Activated CD4-positive, alpha-beta T cell treated with anti-CD3 and anti-CD28 coated beads, Interleukin-2, amount 10 ng/mL, durations not matched to agents 24 days and 14 days (primary cell): ENCODE measurements around the gene TRDN. TPM values are rescaled to one million over a fixed set of nuclear protein-coding genes. Genes with fewer than 3 reads are reported as not detected.
"Not testable (repeated sequence)": the region's sequence is repeated elsewhere in the genome, so short reads cannot be mapped to it uniquely, and the experiment has no call there.

Experiments used
- DNase-seq: peaks from one replicate; pipeline ENCODE4 v3.0.0; 2022
- H3K27ac Mint-ChIP-seq: one replicate; pipeline ENCODE4 v1.8.0; 2022; ENCODE audit warnings: mild to moderate bottlenecking, mixed read lengths
- H3K27me3 Mint-ChIP-seq: one replicate; pipeline ENCODE4 v1.8.0; 2022; ENCODE audit warnings: mixed read lengths
- H3K36me3 Mint-ChIP-seq: one replicate; pipeline ENCODE4 v1.8.0; 2022; ENCODE audit warnings: low read depth, mild to moderate bottlenecking, mixed read lengths
- H3K4me1 Mint-ChIP-seq: one replicate; pipeline ENCODE4 v1.8.0; 2021; ENCODE audit warnings: mixed read lengths
- H3K4me3 Mint-ChIP-seq: one replicate; pipeline ENCODE4 v1.8.0; 2022; ENCODE audit warnings: mild to moderate bottlenecking, moderate library complexity, mixed read lengths
- H3K9me3 Mint-ChIP-seq: one replicate; pipeline ENCODE4 v1.8.0; 2021; ENCODE audit warnings: mixed read lengths
- intact Hi-C: fragments of 100-400 bp; cut with micrococcal nuclease; formaldehyde crosslinking; loops from one replicate; pipeline ENCODE4 v1.15.1; 2023
- total RNA-seq: library from RNA; stranded (reverse); gene quantifications from 2 replicates; pipeline ENCODE4 v1.2.3, GENCODE V29; 2022

Gene TRDN
- total RNA-seq, 1 donor from 2014 or later = not detected

GRCh38 chr6:123276546-123276980 is 360.2 kb downstream of the TRDN start:
- Mint-ChIP-seq H3K4me1 (no peaks in the 10 kb centered on the region), H3K9me3 (no peaks in the 10 kb centered on the region), H3K27ac (no peak overlapping the region), H3K27me3 (no peaks in the 10 kb centered on the region), H3K4me3 (no peak overlapping the region), H3K36me3 (no peaks in the 10 kb centered on the region)
- intact Hi-C loops = no loop called here
- DNase-seq = no peak

DNA sequence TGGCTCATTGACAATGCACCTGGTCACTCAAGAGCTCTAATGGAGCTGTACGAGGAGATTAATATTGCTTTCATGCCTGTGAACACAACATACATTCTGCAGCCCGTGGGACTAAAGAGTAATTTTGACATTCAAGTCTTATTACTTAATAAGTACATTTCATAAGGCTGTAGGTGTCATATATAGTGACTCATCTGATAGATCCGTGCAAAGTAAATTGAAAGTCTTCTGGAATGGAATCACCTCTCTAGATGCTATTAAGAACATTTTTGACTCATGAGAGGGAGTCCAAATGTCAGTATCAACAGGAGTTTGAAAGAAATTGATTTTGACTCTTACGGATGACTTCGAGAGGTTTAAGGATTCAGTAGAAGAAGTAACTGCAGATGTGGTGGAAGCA is 372.8 kb downstream of the TRDN start:
- no peaks in the 10 kb centered on the region for H3K36me3 Mint-ChIP-seq
- H3K27ac Mint-ChIP-seq = no peak overlapping the region
- no peaks in the 10 kb centered on the region for H3K4me1 Mint-ChIP-seq
- H3K27me3 Mint-ChIP-seq = no peaks in the 10 kb centered on the region
- no peak overlapping the region for H3K4me3 Mint-ChIP-seq
- intact Hi-C loops = no loop called here
- no peaks in the 10 kb centered on the region for H3K9me3 Mint-ChIP-seq
- no peak for DNase-seq

DNA sequence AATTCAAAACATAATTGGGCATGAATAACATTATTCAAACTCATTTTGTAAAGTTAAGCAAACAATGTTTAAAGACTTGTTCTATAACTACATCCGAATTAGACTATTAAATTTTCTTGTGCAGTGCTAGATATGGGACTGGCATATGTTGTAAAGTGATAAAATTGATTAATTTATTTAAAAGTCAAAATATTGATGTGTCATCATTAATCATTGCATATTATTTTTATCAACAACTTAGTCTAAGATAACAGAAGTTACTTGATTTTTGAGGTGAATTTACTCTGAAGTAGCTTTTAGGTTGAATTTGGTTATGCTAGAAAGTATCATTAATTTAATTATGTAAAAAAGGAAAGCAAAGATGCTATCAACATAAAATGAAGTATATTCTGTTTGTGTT is 396.1 kb downstream of the TRDN start:
- Mint-ChIP-seq H3K4me3 (no peak overlapping the region), H3K27me3 (no peaks in the 10 kb centered on the region), H3K27ac (no peak overlapping the region), H3K9me3 (peaks cover 7% of the 10 kb centered on the region), H3K36me3 (no peaks in the 10 kb centered on the region), H3K4me1 (no peaks in the 10 kb centered on the region)
- DNase-seq = no peak
- intact Hi-C loops = no loop called here

GRCh38 chr6:123233336-123233735 is 403.4 kb downstream of the TRDN start:
- DNase-seq = no peak
- Mint-ChIP-seq H3K27ac (no peak overlapping the region), H3K9me3 (no peaks in the 10 kb centered on the region), H3K4me3 (no peak overlapping the region), H3K4me1 (no peaks in the 10 kb centered on the region), H3K27me3 (no peaks in the 10 kb centered on the region), H3K36me3 (no peaks in the 10 kb centered on the region)
- intact Hi-C loops = no loop called here

DNA sequence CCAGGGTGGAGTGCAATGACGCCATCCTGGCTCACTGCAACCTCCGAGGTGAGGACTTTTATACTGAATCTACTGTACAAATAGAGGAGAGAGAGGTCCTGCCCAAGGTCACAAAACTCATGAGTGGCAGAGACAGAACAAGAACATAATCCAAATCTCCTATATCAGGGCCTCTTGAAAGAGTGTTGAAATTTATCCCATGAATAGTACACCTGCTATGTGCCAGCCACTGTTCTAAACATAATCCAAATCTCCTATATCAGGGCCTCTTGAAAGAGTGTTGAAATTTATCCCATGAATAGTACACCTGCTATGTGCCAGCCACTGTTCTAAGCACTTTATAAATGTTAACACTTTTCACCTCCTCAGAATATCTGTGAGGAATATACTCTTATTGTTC is 409.0 kb downstream of the TRDN start:
- H3K4me1 Mint-ChIP-seq, H3K9me3 Mint-ChIP-seq, H3K27ac Mint-ChIP-seq, intact Hi-C loops, H3K4me3 Mint-ChIP-seq, H3K27me3 Mint-ChIP-seq, DNase-seq, H3K36me3 Mint-ChIP-seq: not testable (repeated sequence)

DNA sequence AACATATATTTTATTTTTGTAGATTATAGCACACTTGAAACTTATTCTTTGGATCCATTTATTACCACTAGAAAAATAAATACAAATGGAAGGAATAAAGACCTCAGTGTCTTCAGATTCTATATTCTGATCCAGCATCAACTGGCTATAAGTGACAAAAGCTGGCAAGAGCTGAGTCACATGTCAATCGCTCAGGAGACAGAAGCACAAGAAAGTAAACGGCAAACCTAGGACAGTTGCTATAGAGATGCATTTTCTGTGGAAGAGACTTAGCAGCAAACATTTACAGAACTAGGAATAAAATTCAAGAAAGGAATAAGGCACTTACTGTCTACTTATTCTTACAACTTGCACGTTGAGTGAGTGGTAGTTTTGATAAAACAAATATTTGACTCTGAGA is 410.4 kb downstream of the TRDN start:
- DNase-seq = no peak
- Mint-ChIP-seq H3K9me3 (no peaks in the 10 kb centered on the region), H3K36me3 (no peaks in the 10 kb centered on the region), H3K27me3 (no peaks in the 10 kb centered on the region), H3K4me3 (no peak overlapping the region), H3K27ac (no peak overlapping the region), H3K4me1 (no peaks in the 10 kb centered on the region)
- intact Hi-C loops = no loop called here

- H3K27me3 Mint-ChIP-seq = no peaks in the 10 kb centered on the region
- no peak overlapping the region for H3K4me3 Mint-ChIP-seq
- intact Hi-C loops = no loop called here
- H3K9me3 Mint-ChIP-seq = no peaks in the 10 kb centered on the region
- H3K27ac Mint-ChIP-seq = no peak overlapping the region
- DNase-seq = no peak
- H3K4me1 Mint-ChIP-seq = no peaks in the 10 kb centered on the region
- no peaks in the 10 kb centered on the region for H3K36me3 Mint-ChIP-seq
Observed at GRCh38 chr6:123224077-123224476, 412.7 kb downstream of the TRDN start.

DNA sequence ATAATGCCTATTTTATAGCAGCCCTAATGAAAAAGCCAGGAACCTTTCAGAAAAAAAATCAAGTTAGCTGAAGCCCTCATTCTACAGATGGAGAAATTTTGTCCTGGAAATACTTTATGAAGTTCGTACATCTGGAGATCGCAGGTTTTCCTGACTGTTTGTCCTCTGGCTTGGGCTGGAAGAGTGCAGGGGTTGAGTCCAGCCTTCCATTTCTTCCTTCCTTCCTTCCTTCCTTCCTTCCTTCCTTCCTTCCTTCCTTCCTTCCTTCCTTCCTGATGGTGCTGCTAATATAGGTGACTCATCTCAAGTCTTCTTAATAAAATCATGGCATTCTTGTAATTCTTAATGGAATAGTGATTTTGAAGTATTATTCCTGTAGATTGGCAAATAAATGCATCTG is 413.3 kb downstream of the TRDN start:
- no peaks in the 10 kb centered on the region for H3K9me3 Mint-ChIP-seq
- intact Hi-C loops = no loop called here
- H3K4me1 Mint-ChIP-seq = no peaks in the 10 kb centered on the region
- no peak overlapping the region for H3K27ac Mint-ChIP-seq
- H3K27me3 Mint-ChIP-seq = no peaks in the 10 kb centered on the region
- no peaks in the 10 kb centered on the region for H3K36me3 Mint-ChIP-seq
- no peak for DNase-seq
- no peak overlapping the region for H3K4me3 Mint-ChIP-seq

GRCh38 chr6:123215211-123215610 is 421.5 kb downstream of the TRDN start:
- no peak for DNase-seq
- no peak overlapping the region for H3K27ac Mint-ChIP-seq
- H3K4me3 Mint-ChIP-seq = no peak overlapping the region
- no peaks in the 10 kb centered on the region for H3K36me3 Mint-ChIP-seq
- intact Hi-C loops = no loop called here
- H3K27me3 Mint-ChIP-seq = no peaks in the 10 kb centered on the region
- H3K4me1 Mint-ChIP-seq = no peaks in the 10 kb centered on the region
- no peaks in the 10 kb centered on the region for H3K9me3 Mint-ChIP-seq

DNA sequence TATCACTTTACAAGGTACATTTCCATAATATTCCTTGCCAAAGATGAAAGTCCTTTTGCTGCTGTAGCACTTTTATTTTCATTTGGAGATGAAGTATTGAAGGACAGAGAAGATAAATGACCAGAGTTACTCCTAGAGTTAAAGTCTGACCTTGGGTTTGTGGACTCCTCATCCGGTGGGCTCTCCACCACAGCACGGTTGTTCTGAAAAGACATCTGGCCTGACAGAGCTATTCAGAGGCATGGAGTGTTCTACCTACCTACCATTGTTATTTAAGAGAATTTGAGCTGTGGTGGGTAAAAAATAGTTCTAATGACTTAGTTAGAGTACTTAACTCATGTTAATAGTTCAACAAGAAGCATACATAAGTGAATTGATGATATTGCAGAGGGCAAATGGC is 422.3 kb downstream of the TRDN start:
- intact Hi-C loops = no loop called here
- Mint-ChIP-seq H3K4me3 (no peak overlapping the region), H3K27ac (no peak overlapping the region), H3K36me3 (no peaks in the 10 kb centered on the region), H3K4me1 (no peaks in the 10 kb centered on the region), H3K27me3 (no peaks in the 10 kb centered on the region), H3K9me3 (no peaks in the 10 kb centered on the region)
- no peak for DNase-seq

- no peaks in the 10 kb centered on the region for H3K27me3 Mint-ChIP-seq
- H3K4me3 Mint-ChIP-seq = no peak overlapping the region
- H3K9me3 Mint-ChIP-seq = no peaks in the 10 kb centered on the region
- no peak overlapping the region for H3K27ac Mint-ChIP-seq
- no peaks in the 10 kb centered on the region for H3K4me1 Mint-ChIP-seq
- intact Hi-C loops = no loop called here
- H3K36me3 Mint-ChIP-seq = no peaks in the 10 kb centered on the region
- DNase-seq = no peak
Observed at GRCh38 chr6:123213921-123214320, 422.8 kb downstream of the TRDN start.

DNA sequence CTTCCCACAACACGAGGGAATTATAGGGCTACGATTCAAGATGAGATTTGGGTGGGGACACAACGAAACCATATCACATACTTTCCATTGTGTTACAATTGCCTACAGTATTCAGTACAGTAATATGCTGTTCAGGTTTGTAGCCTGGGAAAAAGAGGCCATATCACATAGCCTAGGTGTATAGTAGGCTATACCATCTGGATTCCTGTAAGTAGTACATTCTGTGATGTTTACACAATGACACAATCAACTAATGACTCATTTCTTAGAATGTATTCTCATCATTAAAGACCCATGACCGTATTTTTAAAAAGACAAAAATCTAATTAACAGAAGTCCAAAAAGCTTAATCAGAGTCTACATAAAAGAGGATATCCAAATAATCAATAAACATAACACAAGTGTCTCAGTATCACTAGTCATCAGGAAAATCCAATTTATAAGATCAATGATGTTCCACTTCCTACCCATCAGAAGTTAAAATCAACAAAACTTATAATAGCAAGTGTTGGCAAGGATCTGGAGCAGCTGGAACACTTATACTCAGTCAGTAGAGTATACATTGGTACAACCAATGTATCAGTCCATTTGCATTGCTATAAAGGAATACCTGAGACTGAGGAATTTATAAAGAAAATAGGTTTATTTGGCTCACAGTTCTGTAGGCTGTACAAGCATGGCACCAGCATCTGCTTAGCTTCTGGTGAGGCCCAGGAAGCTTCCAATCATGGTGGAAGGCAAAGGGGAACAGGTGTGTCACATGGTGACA is 424.8 kb downstream of the TRDN start:
- H3K4me3 Mint-ChIP-seq = no peak overlapping the region
- H3K9me3 Mint-ChIP-seq = no peaks in the 10 kb centered on the region
- H3K4me1 Mint-ChIP-seq = no peaks in the 10 kb centered on the region
- no peak overlapping the region for H3K27ac Mint-ChIP-seq
- no peaks in the 10 kb centered on the region for H3K36me3 Mint-ChIP-seq
- intact Hi-C loops = no loop called here
- DNase-seq = no peak
- no peaks in the 10 kb centered on the region for H3K27me3 Mint-ChIP-seq

- Mint-ChIP-seq H3K27me3 (no peaks in the 10 kb centered on the region), H3K4me3 (no peak overlapping the region), H3K36me3 (no peaks in the 10 kb centered on the region), H3K27ac (no peak overlapping the region), H3K9me3 (no peaks in the 10 kb centered on the region), H3K4me1 (no peaks in the 10 kb centered on the region)
- intact Hi-C loops = no loop called here
- DNase-seq = no peak
Observed at GRCh38 chr6:123210645-123211044, 426.1 kb downstream of the TRDN start.

GRCh38 chr6:123207967-123208510 is 428.7 kb downstream of the TRDN start:
- H3K27ac Mint-ChIP-seq = no peak overlapping the region
- no peaks in the 10 kb centered on the region for H3K9me3 Mint-ChIP-seq
- no peaks in the 10 kb centered on the region for H3K4me1 Mint-ChIP-seq

GRCh38 chr6:123203928-123204327 is 432.8 kb downstream of the TRDN start:
- no peaks in the 10 kb centered on the region for H3K27me3 Mint-ChIP-seq
- intact Hi-C loops = no loop called here
- H3K9me3 Mint-ChIP-seq = no peaks in the 10 kb centered on the region
- H3K27ac Mint-ChIP-seq = no peak overlapping the region
- H3K4me1 Mint-ChIP-seq = no peaks in the 10 kb centered on the region
- no peak for DNase-seq
- no peaks in the 10 kb centered on the region for H3K36me3 Mint-ChIP-seq
- H3K4me3 Mint-ChIP-seq = no peak overlapping the region

More at GRCh38 chr6:123207967-123208510, 428.7 kb downstream of the TRDN start:
- H3K4me3 Mint-ChIP-seq = no peak overlapping the region
- no peaks in the 10 kb centered on the region for H3K27me3 Mint-ChIP-seq
- no peak for DNase-seq
- no peaks in the 10 kb centered on the region for H3K36me3 Mint-ChIP-seq
- intact Hi-C loops = no loop called here
